Measurements from ENCODE around the gene MAGI1.

MAGI1 gene

DNA sequence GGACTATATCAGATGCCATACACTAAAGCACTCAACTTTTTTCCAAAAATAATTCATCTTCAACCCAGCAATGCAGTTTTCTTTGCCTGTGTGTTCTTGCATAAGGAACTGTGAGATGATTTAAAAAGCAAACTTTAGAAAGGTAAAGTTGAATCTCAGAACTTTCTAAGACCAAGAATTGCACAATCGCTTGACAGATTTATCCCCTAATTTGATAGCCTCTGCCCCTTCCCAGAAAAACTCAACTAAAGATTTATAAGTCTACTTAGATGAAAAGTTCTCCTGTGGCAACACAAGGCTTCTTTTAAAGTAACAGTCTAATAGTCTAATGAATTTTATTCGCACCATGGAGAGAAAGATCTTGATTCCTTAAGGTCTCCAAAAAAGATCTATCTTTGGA lies 259.3 kb downstream of the MAGI1 start:
- H3K4me1 Mint-ChIP-seq = no peaks in the 10 kb centered on the region

DNA sequence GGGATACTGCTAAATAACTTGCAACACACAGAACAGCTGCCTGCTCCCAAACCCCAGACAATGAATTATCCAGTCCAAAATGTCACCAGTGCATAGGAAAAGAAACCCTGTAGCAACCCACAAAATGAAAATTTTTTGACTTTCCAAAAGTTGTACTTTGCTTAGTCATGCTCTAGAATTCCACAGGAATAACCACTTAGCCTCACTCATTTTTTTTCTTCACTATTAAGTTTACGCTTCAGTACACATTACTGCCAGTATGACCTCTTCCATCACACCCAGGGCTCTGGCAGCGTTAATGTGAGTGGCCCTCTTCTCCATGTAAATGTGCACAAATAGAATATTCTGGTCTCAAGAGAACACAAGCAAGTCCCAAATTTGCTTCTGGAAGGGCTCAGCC lies 259.8 kb downstream of the MAGI1 start:
- DNase-seq (ENCODE audit: low spot score in 2 of 2) = no peak
- H3K4me1 Mint-ChIP-seq = no peaks in the 10 kb centered on the region
- H3K27ac Mint-ChIP-seq = no peak overlapping the region
- no peaks in the 10 kb centered on the region for H3K36me3 Mint-ChIP-seq
- H3K9me3 Mint-ChIP-seq = no peaks in the 10 kb centered on the region
- no peak overlapping the region for H3K4me3 Mint-ChIP-seq
- no peak for ATAC-seq

More for the DNA sequence above, 259.3 kb downstream of the MAGI1 start:
- Mint-ChIP-seq H3K36me3 (no peaks in the 10 kb centered on the region), H3K4me3 (no peak overlapping the region), H3K9me3 (no peaks in the 10 kb centered on the region), H3K27ac (no peak overlapping the region)
- DNase-seq (ENCODE audit: low spot score in 2 of 2) (no peak), ATAC-seq (no peak)

DNA sequence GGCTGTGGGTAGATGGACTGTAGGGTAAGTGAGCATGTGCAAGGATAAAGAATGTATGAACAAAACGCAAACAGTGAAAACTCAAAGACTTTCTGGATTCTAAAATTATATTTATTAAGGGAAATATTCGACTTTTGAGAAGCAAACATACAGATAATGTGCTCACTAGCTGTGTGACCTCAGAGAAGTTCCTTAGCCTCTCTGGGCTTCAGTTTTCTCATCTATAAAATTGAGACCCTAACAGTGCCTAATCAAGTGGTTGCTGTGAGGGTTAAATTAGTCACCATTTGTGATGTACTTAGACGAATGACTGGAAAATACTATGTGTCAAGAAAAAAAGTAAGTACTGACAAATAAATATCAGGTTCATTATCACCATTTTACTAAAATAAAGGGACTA lies 261.7 kb downstream of the MAGI1 start:
- ATAC-seq = no peak
- no peaks in the 10 kb centered on the region for H3K36me3 Mint-ChIP-seq
- no peak for DNase-seq (ENCODE audit: low spot score in 2 of 2)

DNA sequence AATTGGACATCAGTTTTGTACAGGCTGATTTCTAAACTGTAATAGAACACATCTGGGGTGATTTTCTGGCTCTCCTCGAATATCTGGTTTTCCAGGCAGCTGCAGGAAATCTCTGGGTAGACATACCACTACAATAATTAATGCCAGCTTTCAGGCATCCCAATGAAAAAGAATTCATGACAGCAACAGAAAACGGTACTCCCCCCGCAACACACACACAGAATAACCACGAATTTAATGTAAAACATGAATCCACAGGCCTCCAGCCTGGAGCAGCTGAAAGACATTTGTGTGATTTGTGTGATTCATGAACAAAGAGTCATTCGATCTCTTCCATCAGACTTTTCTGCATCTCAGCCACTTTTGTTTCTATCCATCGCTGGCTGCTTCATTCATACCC lies 262.2 kb downstream of the MAGI1 start:
- H3K4me3 Mint-ChIP-seq = no peak overlapping the region
- H3K4me1 Mint-ChIP-seq = no peaks in the 10 kb centered on the region
- ATAC-seq (no peak), DNase-seq (ENCODE audit: low spot score in 2 of 2) (no peak)
- H3K27ac Mint-ChIP-seq = no peak overlapping the region
- no peaks in the 10 kb centered on the region for H3K9me3 Mint-ChIP-seq
- H3K36me3 Mint-ChIP-seq = no peaks in the 10 kb centered on the region

More for the DNA sequence above, 261.7 kb downstream of the MAGI1 start:
- Mint-ChIP-seq H3K9me3 (no peaks in the 10 kb centered on the region), H3K27ac (no peak overlapping the region), H3K4me1 (no peaks in the 10 kb centered on the region), H3K4me3 (no peak overlapping the region)

DNA sequence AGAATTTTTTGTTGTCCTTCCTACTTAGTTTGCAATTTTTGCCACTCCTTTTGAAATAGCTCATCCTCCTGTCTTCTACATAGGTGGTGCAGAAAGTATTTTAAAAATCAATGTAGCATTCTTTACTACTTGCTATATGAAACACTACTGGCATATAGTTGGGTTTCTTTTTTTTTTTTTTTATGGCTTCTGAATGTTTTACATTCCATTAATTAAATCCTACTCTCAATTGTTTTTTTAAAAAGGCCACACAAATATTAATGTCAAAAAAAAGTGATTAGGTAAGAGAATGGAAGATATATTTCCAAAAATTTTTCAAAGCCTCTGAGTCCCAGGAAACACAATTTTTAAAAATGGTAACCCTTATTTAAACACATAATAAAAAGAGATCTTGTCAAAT lies 262.6 kb downstream of the MAGI1 start:
- DNase-seq (ENCODE audit: low spot score in 2 of 2) (no peak), ATAC-seq (no peak)
- H3K36me3 Mint-ChIP-seq = no peaks in the 10 kb centered on the region
- H3K4me1 Mint-ChIP-seq = no peaks in the 10 kb centered on the region
- no peaks in the 10 kb centered on the region for H3K9me3 Mint-ChIP-seq
- H3K4me3 Mint-ChIP-seq = no peak overlapping the region
- no peak overlapping the region for H3K27ac Mint-ChIP-seq

DNA sequence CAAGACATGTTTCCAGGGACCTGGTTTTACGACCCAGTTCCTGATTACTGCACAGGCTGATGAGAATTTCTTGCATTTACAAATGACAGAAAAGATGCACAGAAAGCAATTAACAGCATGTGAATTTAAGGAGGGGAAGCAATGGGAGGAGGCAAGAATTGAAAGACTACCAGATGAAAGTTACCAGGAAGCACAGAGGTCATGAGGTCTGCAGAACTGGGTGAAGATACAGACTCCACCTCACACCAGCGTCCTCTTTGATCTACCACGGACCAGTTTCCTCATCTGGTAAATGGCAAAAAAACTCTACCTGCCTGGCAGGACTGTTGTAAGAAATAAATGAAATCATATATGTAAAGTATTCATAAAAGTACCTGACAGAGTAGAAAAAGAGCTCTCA lies 266.0 kb downstream of the MAGI1 start:
- Mint-ChIP-seq H3K36me3 (no peaks in the 10 kb centered on the region), H3K9me3 (no peaks in the 10 kb centered on the region)
- ATAC-seq = no peak

DNA sequence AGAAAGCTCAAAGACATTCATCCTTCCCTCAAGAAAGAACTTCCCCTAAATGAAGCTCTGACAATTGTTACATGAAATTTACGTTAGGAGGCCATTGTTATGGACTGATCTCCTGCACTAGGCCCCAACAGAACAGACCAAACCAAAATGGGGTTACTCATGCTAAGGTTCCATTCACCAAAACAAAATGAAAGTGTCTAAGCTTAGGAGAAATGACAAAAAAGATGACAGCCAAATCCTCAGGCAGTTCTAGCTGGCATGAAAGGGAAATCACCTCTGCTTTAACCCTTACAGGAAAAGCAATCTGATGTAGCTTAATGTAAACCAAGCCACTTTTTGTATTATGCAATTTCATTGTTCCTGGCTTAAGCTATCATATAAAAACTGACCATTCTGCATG lies 271.2 kb downstream of the MAGI1 start:
- no peaks in the 10 kb centered on the region for H3K4me1 Mint-ChIP-seq
- no peaks in the 10 kb centered on the region for H3K36me3 Mint-ChIP-seq
- no peaks in the 10 kb centered on the region for H3K9me3 Mint-ChIP-seq
- DNase-seq (ENCODE audit: low spot score in 2 of 2) (no peak), ATAC-seq (no peak)
- H3K4me3 Mint-ChIP-seq = no peak overlapping the region
- no peak overlapping the region for H3K27ac Mint-ChIP-seq

More for the DNA sequence above, 266.0 kb downstream of the MAGI1 start:
- no peak for DNase-seq (ENCODE audit: low spot score in 2 of 2)
- no peaks in the 10 kb centered on the region for H3K4me1 Mint-ChIP-seq
- no peak overlapping the region for H3K4me3 Mint-ChIP-seq
- no peak overlapping the region for H3K27ac Mint-ChIP-seq

DNA sequence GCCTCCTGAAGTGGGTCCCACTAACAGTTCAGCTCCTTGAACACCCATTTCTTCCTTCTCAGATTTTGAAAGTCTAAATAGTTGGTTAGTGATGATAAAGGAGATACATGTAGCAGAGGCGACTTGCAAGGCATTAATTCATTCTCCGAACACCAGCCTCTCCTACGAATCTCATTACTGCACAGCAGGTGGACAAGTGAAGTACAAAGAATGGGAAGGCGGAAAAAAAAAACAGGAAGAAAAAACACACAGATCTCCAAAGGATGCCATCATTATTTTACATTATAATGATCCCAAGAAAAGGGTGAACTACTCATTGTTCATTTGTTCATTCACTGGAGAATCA lies 276.5 kb downstream of the MAGI1 start:
- Mint-ChIP-seq H3K9me3 (no peaks in the 10 kb centered on the region), H3K4me3 (no peak overlapping the region), H3K4me1 (no peaks in the 10 kb centered on the region), H3K27ac (no peak overlapping the region), H3K36me3 (no peaks in the 10 kb centered on the region)
- no peak for DNase-seq (ENCODE audit: low spot score in 2 of 2)
- ATAC-seq = no peak

DNA sequence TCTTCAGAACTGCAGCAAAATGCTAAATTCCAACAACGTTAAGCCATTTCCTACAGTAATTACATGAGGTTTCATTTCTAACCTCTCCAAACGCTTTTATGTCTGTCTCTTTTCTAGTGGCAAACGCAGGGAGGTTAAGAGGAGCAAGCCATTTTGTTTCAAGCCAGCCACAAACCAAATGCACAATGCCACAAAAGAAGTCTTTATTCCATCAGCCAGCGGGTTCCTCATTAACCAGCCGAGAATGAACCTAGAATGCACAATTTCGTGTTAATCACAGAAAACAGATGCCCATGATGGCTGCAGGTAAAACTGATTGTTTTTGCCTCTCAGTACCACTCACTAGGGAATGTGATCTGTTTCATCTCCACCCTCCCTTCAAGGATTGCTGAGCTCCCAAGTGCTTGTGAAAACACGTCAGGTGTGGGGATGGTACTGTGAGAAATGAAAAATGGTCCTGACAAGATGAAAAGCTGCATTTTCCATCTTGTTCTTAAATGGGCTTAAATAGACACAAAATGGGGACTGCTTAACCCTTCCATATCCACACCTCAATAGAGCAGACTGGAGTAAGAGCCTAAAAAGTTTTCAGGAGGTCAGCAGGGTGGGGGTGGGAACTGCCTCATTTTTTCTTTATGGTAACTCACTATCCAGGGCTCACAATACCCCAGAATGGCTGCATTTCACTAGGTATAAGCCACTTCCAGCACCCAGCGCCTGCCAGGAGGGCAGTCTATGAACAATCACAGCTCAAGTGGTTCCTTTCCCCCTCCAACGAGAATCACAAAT lies 277.1 kb downstream of the MAGI1 start:
- H3K36me3 Mint-ChIP-seq = no peaks in the 10 kb centered on the region
- no peaks in the 10 kb centered on the region for H3K9me3 Mint-ChIP-seq
- no peak overlapping the region for H3K4me3 Mint-ChIP-seq
- H3K4me1 Mint-ChIP-seq = no peaks in the 10 kb centered on the region
- H3K27ac Mint-ChIP-seq = no peak overlapping the region
- DNase-seq (ENCODE audit: low spot score in 2 of 2) (no peak), ATAC-seq (no peak)

DNA sequence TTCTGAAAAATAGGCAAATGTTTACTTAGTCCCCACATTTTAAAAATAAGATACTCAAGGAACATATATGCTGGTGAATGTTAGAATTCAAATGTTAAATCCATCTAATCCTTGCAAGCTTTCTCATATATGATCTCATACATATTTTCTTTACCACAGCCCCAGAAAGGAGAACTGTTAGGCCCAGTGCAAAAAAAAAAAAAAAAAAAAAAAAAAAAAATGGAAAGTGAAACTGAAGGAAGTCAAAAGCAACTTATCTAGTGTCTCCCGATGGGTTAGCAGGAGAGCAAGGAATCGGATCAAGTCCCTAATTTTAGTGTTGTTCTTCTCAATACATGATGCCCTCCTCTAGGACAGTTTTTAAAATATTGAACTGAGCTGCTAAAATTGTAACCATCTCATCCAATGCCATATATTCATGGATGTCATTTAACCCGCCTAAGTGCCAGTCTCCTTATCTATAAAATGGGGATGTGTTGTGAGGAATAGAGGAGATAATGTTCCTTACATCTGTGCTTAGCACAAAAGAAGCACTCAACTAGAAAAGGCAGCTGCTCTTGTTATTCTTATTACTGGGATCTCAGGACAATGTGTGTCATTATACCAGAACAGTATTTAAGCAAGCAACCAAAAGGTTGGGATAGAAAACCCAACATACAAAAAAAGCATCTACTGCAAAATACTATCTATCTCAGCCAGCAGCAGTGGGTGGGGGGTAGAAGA lies 279.7 kb downstream of the MAGI1 start:
- Mint-ChIP-seq H3K27ac (no peak overlapping the region), H3K36me3 (no peaks in the 10 kb centered on the region), H3K4me1 (no peaks in the 10 kb centered on the region), H3K9me3 (no peaks in the 10 kb centered on the region), H3K4me3 (no peak overlapping the region)
- DNase-seq (ENCODE audit: low spot score in 2 of 2) (no peak), ATAC-seq (no peak)

DNA sequence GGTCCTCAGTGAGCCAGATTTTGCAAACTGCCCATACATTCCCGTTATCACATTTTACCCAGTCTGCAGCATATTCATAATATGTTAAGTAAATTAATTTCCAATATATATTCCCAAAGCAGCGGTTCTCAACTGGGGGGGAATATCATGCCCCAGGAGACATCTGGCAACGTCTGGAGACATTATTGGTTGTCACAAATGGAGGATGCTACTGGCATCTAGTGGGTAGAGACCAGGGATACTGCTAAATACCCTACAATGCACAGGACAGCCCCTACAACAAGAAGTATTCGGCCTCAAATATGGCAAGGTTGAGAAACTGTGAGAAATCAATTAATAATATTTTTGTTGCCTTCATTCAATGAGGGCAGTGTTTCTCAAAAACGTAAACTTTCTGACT lies 280.3 kb downstream of the MAGI1 start:
- H3K9me3 Mint-ChIP-seq = no peaks in the 10 kb centered on the region
- no peak for DNase-seq (ENCODE audit: low spot score in 2 of 2)
- no peak for ATAC-seq
- H3K4me1 Mint-ChIP-seq = no peaks in the 10 kb centered on the region
- H3K4me3 Mint-ChIP-seq = no peak overlapping the region
- no peaks in the 10 kb centered on the region for H3K36me3 Mint-ChIP-seq
- H3K27ac Mint-ChIP-seq = no peak overlapping the region

DNA sequence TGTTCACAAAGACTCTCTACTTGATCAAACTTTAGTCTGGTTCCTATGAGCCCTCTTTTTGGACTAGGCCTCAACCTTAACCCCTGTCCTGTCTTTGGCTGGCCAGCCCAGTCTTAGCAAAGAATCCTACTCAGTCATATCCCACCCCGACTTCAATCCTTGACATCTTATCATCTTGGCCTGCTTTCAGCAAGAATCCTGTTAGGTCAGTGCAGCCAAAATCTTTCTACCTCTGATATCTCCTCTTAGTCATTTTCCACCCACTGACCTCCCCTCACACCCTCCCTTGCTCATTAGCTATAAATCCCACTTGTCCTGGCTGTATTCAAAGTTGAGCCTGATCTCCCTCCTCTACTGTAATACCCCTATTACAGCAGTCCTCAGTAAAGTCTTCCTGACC lies 286.1 kb downstream of the MAGI1 start:
- H3K4me1 Mint-ChIP-seq = no peaks in the 10 kb centered on the region
- no peak overlapping the region for H3K4me3 Mint-ChIP-seq
- no peak for ATAC-seq
- no peaks in the 10 kb centered on the region for H3K36me3 Mint-ChIP-seq
- no peak for DNase-seq (ENCODE audit: low spot score in 2 of 2)
- H3K9me3 Mint-ChIP-seq = peaks cover 3% of the 10 kb centered on the region
- H3K27ac Mint-ChIP-seq = no peak overlapping the region

DNA sequence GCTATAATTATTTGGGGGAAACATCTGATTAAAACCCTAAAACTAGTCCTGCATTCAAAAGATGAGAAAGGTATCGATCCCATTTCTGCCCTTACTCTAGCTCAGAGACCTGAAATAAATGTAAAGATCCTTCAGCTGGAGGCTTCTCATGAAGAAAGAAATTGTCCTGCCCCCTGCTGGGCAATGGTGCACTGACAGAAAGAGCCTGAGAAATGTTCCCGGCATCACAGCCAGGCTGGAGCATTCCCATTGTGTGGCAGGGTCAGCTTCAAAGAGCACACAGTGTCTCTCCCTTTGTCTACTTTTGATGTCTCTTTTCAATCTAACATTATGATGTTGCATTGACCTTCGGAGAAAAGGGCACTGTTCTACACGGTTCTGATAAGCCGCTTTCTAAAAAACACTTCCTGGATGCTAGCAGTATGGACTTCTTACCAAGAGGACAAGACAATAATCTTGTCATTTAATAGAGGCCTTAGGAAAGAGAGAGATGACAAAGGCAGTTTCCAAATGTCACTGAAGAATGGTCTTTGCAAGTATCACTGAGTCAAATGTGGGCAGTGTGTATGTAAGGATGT lies 287.5 kb downstream of the MAGI1 start:
- ATAC-seq (no peak), DNase-seq (ENCODE audit: low spot score in 2 of 2) (no peak)
- Mint-ChIP-seq H3K4me3 (no peak overlapping the region), H3K9me3 (peaks cover 3% of the 10 kb centered on the region), H3K27ac (no peak overlapping the region), H3K36me3 (no peaks in the 10 kb centered on the region), H3K4me1 (no peaks in the 10 kb centered on the region)

DNA sequence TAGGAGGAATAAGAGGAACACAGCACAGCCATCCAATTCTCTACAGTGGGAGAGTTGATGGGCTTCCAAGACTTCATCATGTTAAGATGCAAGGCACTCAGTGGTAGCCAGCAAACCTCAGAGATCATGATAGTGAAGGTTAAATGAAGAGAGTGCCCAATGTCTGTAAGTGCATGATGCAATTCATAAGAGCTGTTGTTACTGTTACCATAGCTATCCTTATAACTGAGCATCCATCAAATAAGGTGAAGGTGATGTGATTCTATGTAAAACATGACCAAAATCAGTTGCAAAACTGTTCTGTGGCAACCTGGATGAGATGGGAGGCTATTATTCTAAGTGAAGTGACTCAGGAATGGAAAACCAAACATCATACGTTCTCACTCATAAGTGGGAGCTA lies 289.7 kb downstream of the MAGI1 start:
- peaks cover 3% of the 10 kb centered on the region for H3K9me3 Mint-ChIP-seq
- no peak for DNase-seq (ENCODE audit: low spot score in 2 of 2)
- no peak overlapping the region for H3K4me3 Mint-ChIP-seq
- H3K4me1 Mint-ChIP-seq = no peaks in the 10 kb centered on the region
- no peak for ATAC-seq
- no peaks in the 10 kb centered on the region for H3K36me3 Mint-ChIP-seq
- no peak overlapping the region for H3K27ac Mint-ChIP-seq

DNA sequence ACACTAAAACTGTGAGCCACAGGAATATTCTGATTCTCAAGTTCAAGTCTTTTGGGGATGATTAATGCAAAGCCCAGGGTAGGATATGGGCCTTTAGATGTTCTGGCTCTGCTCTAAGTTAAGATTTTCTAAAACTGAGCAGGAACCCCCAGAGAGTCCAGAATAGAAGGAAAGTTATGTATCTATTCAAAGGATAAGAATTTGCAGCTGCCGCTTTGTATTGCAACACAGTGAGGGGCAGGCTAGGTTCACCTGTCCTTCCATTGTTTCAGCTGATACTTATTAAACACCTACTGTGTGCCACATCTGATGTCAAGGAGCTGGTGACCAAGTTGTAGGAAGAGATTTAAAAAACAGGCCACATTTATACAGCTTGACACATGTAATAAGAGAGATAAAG lies 290.4 kb downstream of the MAGI1 start:
- no peak overlapping the region for H3K27ac Mint-ChIP-seq
- no peak overlapping the region for H3K4me3 Mint-ChIP-seq
- no peaks in the 10 kb centered on the region for H3K36me3 Mint-ChIP-seq
- H3K9me3 Mint-ChIP-seq = peaks cover 3% of the 10 kb centered on the region
- no peaks in the 10 kb centered on the region for H3K4me1 Mint-ChIP-seq
- no peak for DNase-seq (ENCODE audit: low spot score in 2 of 2)
- no peak for ATAC-seq

DNA sequence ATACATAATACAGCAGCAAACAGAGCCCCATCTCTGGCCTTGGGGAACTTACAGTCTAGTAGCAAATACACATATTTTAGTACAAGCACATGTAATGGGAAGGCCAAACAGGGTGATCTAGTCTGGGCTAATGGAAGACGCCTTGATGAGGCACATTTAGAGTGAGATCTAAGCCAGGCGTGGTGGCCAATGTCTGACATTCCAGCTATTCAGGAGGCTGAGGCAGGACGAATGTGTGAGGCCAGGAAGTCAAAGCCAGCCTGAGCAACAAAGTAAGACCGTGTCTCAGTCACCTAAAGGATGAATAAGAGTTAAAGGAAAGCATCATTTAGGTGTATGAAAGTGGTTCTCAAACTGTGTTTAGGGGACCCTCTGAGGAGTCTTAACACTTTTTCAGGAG lies 291.9 kb downstream of the MAGI1 start:
- no peaks in the 10 kb centered on the region for H3K36me3 Mint-ChIP-seq
- H3K27ac Mint-ChIP-seq = no peak overlapping the region
- no peak overlapping the region for H3K4me3 Mint-ChIP-seq
- no peaks in the 10 kb centered on the region for H3K4me1 Mint-ChIP-seq
- DNase-seq (ENCODE audit: low spot score in 2 of 2) (no peak), ATAC-seq (no peak)
- peaks cover 3% of the 10 kb centered on the region for H3K9me3 Mint-ChIP-seq
